B cell (primary cell): ENCODE results near the gene HEXIM2.

ENCODE experiments used
- EZH2 ChIP-seq: IDR thresholded peaks from 2 replicates; pipeline ENCODE4 v1.6.1; 2012; ENCODE audit warnings: borderline replicate concordance, low read depth, mild to moderate bottlenecking, moderate library complexity, low read length; ENCODE audit not compliant: insufficient read depth, poor library complexity, severe bottlenecking
- TF ChIP-seq, protein P1 (sequence below): fragments of 200-600 bp; IDR thresholded peaks from one replicate; pipeline ENCODE4 v1.8.0; 2022; ENCODE audit warnings: antibody characterized with exemption, mild to moderate bottlenecking

DNA sequence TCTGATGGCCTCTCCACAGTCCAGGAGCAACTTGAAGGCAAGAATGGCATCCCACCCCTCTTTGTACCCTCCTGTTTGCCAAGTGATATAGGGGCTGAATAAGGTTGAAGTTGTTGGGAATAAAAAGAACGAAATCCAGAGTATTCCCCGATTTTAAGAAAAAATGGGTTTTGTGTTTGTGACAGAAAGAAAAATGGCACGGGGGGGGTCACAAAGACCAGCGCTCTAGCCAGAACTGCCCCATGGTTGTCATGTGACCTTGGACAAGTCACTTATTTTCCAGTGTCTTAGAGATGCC is 15.1 kb upstream of the HEXIM2 start:
- TF ChIP-seq, protein P1, sequence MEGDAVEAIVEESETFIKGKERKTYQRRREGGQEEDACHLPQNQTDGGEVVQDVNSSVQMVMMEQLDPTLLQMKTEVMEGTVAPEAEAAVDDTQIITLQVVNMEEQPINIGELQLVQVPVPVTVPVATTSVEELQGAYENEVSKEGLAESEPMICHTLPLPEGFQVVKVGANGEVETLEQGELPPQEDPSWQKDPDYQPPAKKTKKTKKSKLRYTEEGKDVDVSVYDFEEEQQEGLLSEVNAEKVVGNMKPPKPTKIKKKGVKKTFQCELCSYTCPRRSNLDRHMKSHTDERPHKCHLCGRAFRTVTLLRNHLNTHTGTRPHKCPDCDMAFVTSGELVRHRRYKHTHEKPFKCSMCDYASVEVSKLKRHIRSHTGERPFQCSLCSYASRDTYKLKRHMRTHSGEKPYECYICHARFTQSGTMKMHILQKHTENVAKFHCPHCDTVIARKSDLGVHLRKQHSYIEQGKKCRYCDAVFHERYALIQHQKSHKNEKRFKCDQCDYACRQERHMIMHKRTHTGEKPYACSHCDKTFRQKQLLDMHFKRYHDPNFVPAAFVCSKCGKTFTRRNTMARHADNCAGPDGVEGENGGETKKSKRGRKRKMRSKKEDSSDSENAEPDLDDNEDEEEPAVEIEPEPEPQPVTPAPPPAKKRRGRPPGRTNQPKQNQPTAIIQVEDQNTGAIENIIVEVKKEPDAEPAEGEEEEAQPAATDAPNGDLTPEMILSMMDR: no peak
- TF ChIP-seq EZH2: no peak
